Neural progenitor cell (in vitro differentiated cells): ENCODE results near the gene ANP32D.

ENCODE experiments used
- CTCF ChIP-seq: fragments of 200-600 bp; sonication (generic); IDR thresholded peaks from 2 replicates; pipeline ENCODE4 v1.5.1; 2017; ENCODE audit warnings: antibody characterized with exemption, mild to moderate bottlenecking
- EZH2 ChIP-seq: fragments of 200-600 bp; sonication (generic); IDR thresholded peaks from 2 replicates; pipeline ENCODE4 v1.6.1; 2017; ENCODE audit warnings: antibody characterized with exemption, mild to moderate bottlenecking, moderate library complexity

- TF ChIP-seq CTCF: no peak
- TF ChIP-seq EZH2: no peak
These were observed 16.7 kb downstream of the ANP32D start for GRCh38 chr12:48489012-48489411.
